Fibroblast of pulmonary artery (primary cell): ENCODE data around the gene RMI2.

Source experiments
- DNase-seq: peaks from one replicate; pipeline ENCODE4 v3.0.0-alpha.2; 2010; ENCODE audit warnings: low read depth
- H3K4me3 ChIP-seq: replicated peaks from 2 replicates; pipeline ENCODE4 v1.5.1; 2011; ENCODE audit warnings: low read depth, mild to moderate bottlenecking, control low read depth, low read length, moderate library complexity
- CTCF ChIP-seq: IDR thresholded peaks from 2 replicates; pipeline ENCODE4 v1.5.1; 2011; ENCODE audit warnings: mild to moderate bottlenecking, control low read depth, low read length, inconsistent platforms; ENCODE audit errors: missing control alignments

RMI2 gene

DNA sequence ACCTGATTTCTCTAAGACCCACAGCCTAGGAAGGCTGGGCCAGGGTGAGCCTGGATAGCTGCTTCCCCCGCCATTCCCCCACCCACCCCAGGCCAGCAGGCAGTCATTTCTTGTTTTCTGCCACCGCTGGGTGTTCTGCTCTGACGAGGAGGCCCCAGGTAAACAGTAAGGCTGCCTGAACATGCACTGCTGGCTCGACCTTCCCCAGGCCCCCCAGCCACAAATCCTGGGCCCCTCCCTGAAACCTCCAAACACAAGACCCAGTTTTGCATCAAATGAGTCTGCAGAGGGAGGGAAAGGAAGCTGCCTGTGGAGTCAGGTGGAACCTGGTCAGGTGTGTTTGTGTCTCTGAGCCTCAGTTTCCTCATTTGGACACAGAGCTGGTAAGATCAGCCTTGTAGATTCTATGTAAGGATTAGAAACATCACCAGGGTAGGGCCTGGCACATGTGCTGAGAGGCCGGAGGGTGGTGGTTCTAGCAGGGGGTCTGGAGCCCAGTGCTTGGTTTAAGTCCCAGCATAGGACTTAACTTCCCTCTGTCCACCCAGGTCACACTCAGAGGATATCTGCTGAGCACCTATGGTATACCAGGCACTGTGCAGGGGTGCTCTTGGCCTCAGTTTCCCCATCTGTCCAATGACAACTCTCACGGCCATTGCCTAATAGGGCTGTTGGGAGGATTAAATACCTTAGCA lies 45.2 kb upstream of the RMI2 start:
- no peak for TF ChIP-seq CTCF
- no peak for DNase-seq
- no peak overlapping the region for H3K4me3 ChIP-seq

DNA sequence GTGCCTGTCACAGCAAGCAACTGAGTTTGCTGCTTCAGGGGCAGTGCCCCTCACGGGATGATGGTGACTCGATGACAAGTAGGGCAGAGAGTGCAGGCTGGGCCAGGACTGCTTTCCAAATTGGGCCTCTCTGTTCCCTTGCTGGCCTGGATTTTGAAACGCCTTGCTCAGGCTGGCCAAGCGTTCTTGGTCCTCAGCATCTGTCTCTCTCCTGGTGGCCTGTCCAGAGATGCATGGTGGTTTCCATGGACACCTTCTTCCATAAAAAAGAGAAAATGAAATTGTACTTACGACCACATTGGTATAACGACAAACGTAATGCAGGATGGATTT lies 44.7 kb upstream of the RMI2 start:
- no peak for DNase-seq
- TF ChIP-seq CTCF: no peak
- no peak overlapping the region for H3K4me3 ChIP-seq

DNA sequence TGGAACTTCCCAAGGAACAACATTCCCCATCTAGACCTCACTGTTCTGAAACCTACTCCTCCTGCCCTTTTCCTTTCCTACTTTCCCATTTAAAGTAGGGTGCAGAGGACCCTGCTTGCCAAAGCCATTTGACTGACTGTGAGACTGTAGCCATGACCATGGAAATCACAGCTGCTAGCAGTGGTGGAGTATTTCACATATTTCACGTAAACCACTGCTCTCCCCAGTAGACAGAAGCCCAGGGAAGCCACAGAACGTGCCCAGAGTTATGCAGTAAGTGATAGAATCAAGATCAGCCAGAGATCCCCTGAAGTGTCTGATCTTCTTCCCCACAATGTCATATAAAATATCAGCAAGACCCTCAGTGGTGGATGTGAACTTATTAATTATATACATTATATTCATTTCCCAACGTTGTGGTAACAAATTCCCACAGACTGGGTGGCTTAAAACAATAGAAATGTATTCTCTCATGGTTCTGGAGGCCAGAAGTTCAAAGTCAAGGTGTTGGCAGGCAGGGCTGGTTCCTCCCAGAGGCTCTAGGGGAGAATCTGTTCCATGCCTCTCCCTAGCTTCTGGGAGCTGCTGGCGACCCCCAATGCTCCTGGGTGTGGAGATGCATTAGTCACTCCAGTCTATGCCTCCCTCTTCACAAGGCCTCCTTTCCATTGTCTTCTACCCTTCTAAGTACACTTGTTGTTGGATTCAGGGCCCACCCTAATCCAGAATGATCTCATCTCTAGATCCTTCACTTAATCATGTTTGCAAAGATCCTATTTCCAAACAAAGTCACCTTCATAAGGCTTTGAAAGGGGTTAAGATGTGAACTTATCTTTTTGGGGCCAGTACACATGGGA lies 43.4 kb upstream of the RMI2 start:
- no peak for DNase-seq
- no peak for TF ChIP-seq CTCF
- no peak overlapping the region for H3K4me3 ChIP-seq

DNA sequence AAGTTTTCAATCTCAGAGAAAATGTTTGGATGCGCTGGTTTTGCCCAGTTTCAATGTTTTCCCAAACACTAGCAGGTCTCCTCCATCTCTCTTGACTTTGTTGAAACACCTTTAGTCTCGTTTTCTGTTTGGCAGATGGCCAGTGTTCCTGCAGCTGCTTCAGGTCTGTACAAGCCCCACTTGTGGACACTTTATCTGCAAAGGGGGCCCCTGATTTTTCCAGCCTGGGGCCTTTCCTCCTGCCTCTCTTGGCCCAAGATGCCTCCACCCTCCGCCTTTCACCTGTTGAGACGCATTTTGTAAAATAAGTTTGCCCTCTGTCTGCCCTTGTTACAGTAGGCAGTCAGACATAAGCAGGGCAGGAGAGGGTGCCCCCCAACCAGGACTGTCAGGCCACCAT lies 42.3 kb upstream of the RMI2 start:
- DNase-seq: no peak
- no peak overlapping the region for H3K4me3 ChIP-seq
- no peak for TF ChIP-seq CTCF

- TF ChIP-seq CTCF: no peak
- H3K4me3 ChIP-seq: no peak overlapping the region
- DNase-seq: no peak
These were observed 41.7 kb upstream of the RMI2 start for GRCh38 chr16:11303405-11304138.

- no peak for DNase-seq
- H3K4me3 ChIP-seq: no peak overlapping the region
- no peak for TF ChIP-seq CTCF
These were observed 38.9 kb upstream of the RMI2 start for GRCh38 chr16:11306381-11306780.
